ENCODE data around the gene AKNAD1.

The AKNAD1 gene

GRCh38 chr1:108779455-108779854 lies 77.4 kb downstream of the AKNAD1 start:
- Mint-ChIP-seq H3K36me3 (ENCODE audit: insufficient read depth) (peaks cover 57% of the 10 kb centered on the region), H3K27ac (peak overlapping the region in 1 of 2 donors; percentile 16), H3K9me3 (peaks cover 0 to 1% of the 10 kb centered on the region in 2 donors), H3K4me1 (ENCODE audit: low read depth in 2 of 2) (no peaks in the 10 kb centered on the region), H3K4me3 (no peak overlapping the region), H3K27me3 (no peaks in the 10 kb centered on the region)
- DNase-seq = no peak
- no peak for ATAC-seq (replicated peaks)

GRCh38 chr1:108777839-108778238 lies 79.1 kb downstream of the AKNAD1 start:
- Mint-ChIP-seq H3K9me3 (no peaks in the 10 kb centered on the region), H3K36me3 (ENCODE audit: insufficient read depth) (peaks cover 64% of the 10 kb centered on the region), H3K27ac (peak overlapping the region in 1 of 2 donors; percentile 47), H3K27me3 (no peaks in the 10 kb centered on the region), H3K4me1 (ENCODE audit: low read depth in 2 of 2) (no peaks in the 10 kb centered on the region), H3K4me3 (no peak overlapping the region)
- no peak for DNase-seq
- no peak for ATAC-seq (replicated peaks)

GRCh38 chr1:108767708-108768107 lies 89.2 kb downstream of the AKNAD1 start:
- ATAC-seq (replicated peaks) = no peak
- peaks cover 28% of the 10 kb centered on the region for H3K36me3 Mint-ChIP-seq (ENCODE audit: insufficient read depth)
- H3K27me3 Mint-ChIP-seq = no peaks in the 10 kb centered on the region
- H3K4me3 Mint-ChIP-seq = no peak overlapping the region
- no peak for DNase-seq
- H3K9me3 Mint-ChIP-seq = no peaks in the 10 kb centered on the region
- peaks cover 7% of the 10 kb centered on the region in 2 donors for H3K4me1 Mint-ChIP-seq (ENCODE audit: low read depth in 2 of 2)
- peak overlapping the region in 1 of 2 donors; percentile 64 for H3K27ac Mint-ChIP-seq

- ATAC-seq (replicated peaks) (no peak), DNase-seq (no peak)
- H3K27ac Mint-ChIP-seq = no peak overlapping the region
- peaks cover 7 to 9% of the 10 kb centered on the region in 2 donors for H3K4me1 Mint-ChIP-seq (ENCODE audit: low read depth in 2 of 2)
- no peaks in the 10 kb centered on the region for H3K9me3 Mint-ChIP-seq
- peaks cover 27% of the 10 kb centered on the region for H3K36me3 Mint-ChIP-seq (ENCODE audit: insufficient read depth)
- H3K4me3 Mint-ChIP-seq = no peak overlapping the region
- no peaks in the 10 kb centered on the region for H3K27me3 Mint-ChIP-seq
These were observed 89.8 kb downstream of the AKNAD1 start for GRCh38 chr1:108767115-108767514.

All from effector memory CD8-positive, alpha-beta T cell (primary cell).